ENCODE measurements around the gene FTSJ3. TPM values are rescaled to one million over a fixed set of nuclear protein-coding genes. Genes with fewer than 3 reads are reported as not detected.

The FTSJ3 gene
- total and polyA plus RNA-seq, 2 donors (not counting 1 experiment from before 2014, with no cell fraction given), result 37.8 to 61.8 TPM

GRCh38 chr17:63772801-63773271, 54.6 kb downstream of the FTSJ3 start:
- peak; percentile 25 to 45 for DNase-seq (ENCODE audit: low read depth in 2 of 2)
- no peaks in the 10 kb centered on the region for H3K9me3 ChIP-seq (ENCODE audit: control insufficient read depth, insufficient read depth, low read depth, low read length)
- H2AFZ ChIP-seq (ENCODE audit: low read length), result peak overlapping the region; percentile 73
- peak overlapping the region; percentile 100 for H3K27ac ChIP-seq (ENCODE audit: insufficient read depth, low read length)
- no peaks in the 10 kb centered on the region for H3K4me1 ChIP-seq (ENCODE audit: control insufficient read depth, extremely low read depth, insufficient read depth, low read length)
- peak overlapping the region; percentile 98 for H3K4me2 ChIP-seq (ENCODE audit: extremely low read depth, insufficient read depth, low read length)
- H3K27me3 ChIP-seq (ENCODE audit: control insufficient read depth, insufficient read depth, low read length), result no peaks in the 10 kb centered on the region
- H3K4me3 ChIP-seq (replicated peaks in 1 of 4; ENCODE audit: control extremely low read depth in 1 of 4, insufficient read depth in 1 of 4, low read depth in 3 of 4, low read length in 4 of 4), result peak overlapping the region; percentile 89 to 100 (median 96)
- H3K36me3 ChIP-seq (ENCODE audit: control insufficient read depth, insufficient read depth, low read length), result peaks cover 2% of the 10 kb centered on the region
- H4K20me1 ChIP-seq (ENCODE audit: control insufficient read depth, extremely low read depth, insufficient read depth, low read length), result no peaks in the 10 kb centered on the region
- H3K79me2 ChIP-seq (ENCODE audit: control insufficient read depth, insufficient read depth, low read length), result peaks cover 90% of the 10 kb centered on the region
- peak overlapping the region; percentile 97 for H3K9ac ChIP-seq (ENCODE audit: insufficient read depth, low read length)
- TF ChIP-seq EZH2 (IDR thresholded peaks at IDR 0.05; ENCODE audit: low read length, missing control alignments) (no peak), CTCF (conservative IDR thresholded peaks at IDR 0.05 in 1 of 2, IDR thresholded peaks at IDR 0.05 in 1 of 2; ENCODE audit: low read depth in 1 of 2, low read length in 2 of 2) (no peak)

Other genes with a start within 250 kb of the FTSJ3 start
- 18.7 and 20.3 TPM in 2 replicates for gene TACO1, start 226.8 kb downstream of the FTSJ3 start, total RNA-seq
- 26.9 and 35.1 TPM in 2 replicates for gene TACO1, start 226.8 kb downstream of the FTSJ3 start, polyA plus RNA-seq
- 21.6 and 32.0 TPM in 2 replicates for gene MAP3K3, start 205.2 kb downstream of the FTSJ3 start, total RNA-seq
- 13.8 and 14.3 TPM in 2 replicates for gene MAP3K3, start 205.2 kb downstream of the FTSJ3 start, polyA plus RNA-seq
- 3.1 and 3.3 TPM in 2 replicates for gene LIMD2, start 127.5 kb downstream of the FTSJ3 start, total RNA-seq
- 2.9 TPM in 2 replicates for gene LIMD2, start 127.5 kb downstream of the FTSJ3 start, polyA plus RNA-seq
- gene STRADA, start 85.9 kb downstream of the FTSJ3 start, total RNA-seq, result 14.6 and 22.8 TPM in 2 replicates
- 22.8 and 29.2 TPM in 2 replicates for gene STRADA, start 85.9 kb downstream of the FTSJ3 start, polyA plus RNA-seq
- 64.5 and 65.6 TPM in 2 replicates for gene CCDC47, start 54.1 kb downstream of the FTSJ3 start, total RNA-seq
- gene CCDC47, start 54.1 kb downstream of the FTSJ3 start, polyA plus RNA-seq, result 72.3 and 83.2 TPM in 2 replicates
- 53.4 and 61.8 TPM in 2 replicates for gene DDX42, start 53.5 kb downstream of the FTSJ3 start, total RNA-seq
- gene DDX42, start 53.5 kb downstream of the FTSJ3 start, polyA plus RNA-seq, result 67.0 and 81.5 TPM in 2 replicates
- 61.9 and 66.9 TPM in 2 replicates for gene PSMC5, start 232 bp downstream of the FTSJ3 start, total RNA-seq
- 216 and 276 TPM in 2 replicates for gene PSMC5, start 232 bp downstream of the FTSJ3 start, polyA plus RNA-seq
- gene SMARCD2, start 15.0 kb upstream of the FTSJ3 start, total RNA-seq, result 87.0 and 94.5 TPM in 2 replicates
- gene SMARCD2, start 15.0 kb upstream of the FTSJ3 start, polyA plus RNA-seq, result 51.1 and 57.9 TPM in 2 replicates
- gene CSH2, start 46.0 kb upstream of the FTSJ3 start, total RNA-seq, result not detected in 2 replicates
- not detected in 2 replicates for gene CSH2, start 46.0 kb upstream of the FTSJ3 start, polyA plus RNA-seq
- gene GH2, start 54.3 kb upstream of the FTSJ3 start, total RNA-seq, result not detected in 2 replicates
- not detected in 2 replicates for gene GH2, start 54.3 kb upstream of the FTSJ3 start, polyA plus RNA-seq
- not detected in 2 replicates for gene CSH1, start 68.9 kb upstream of the FTSJ3 start, total RNA-seq
- not detected in 2 replicates for gene CSH1, start 68.9 kb upstream of the FTSJ3 start, polyA plus RNA-seq
- not detected in 2 replicates for gene CSHL1, start 83.6 kb upstream of the FTSJ3 start, total RNA-seq
- gene CSHL1, start 83.6 kb upstream of the FTSJ3 start, polyA plus RNA-seq, result not detected in 2 replicates
- not detected in 2 replicates for gene GH1, start 91.2 kb upstream of the FTSJ3 start, total RNA-seq
- not detected in 2 replicates for gene GH1, start 91.2 kb upstream of the FTSJ3 start, polyA plus RNA-seq
- 0.17 and 0.26 TPM in 2 replicates for gene CD79B, start 104.7 kb upstream of the FTSJ3 start, total RNA-seq
- 0.72 TPM in 1 of 2 replicates, not detected in the other for gene CD79B, start 104.7 kb upstream of the FTSJ3 start, polyA plus RNA-seq
- under 0.01 and 0.83 TPM in 2 replicates for gene SCN4A, start 145.3 kb upstream of the FTSJ3 start, total RNA-seq
- gene SCN4A, start 145.3 kb upstream of the FTSJ3 start, polyA plus RNA-seq, result not detected in 2 replicates
- gene PRR29, start 170.7 kb upstream of the FTSJ3 start, total RNA-seq, result 0.17 and 0.26 TPM in 2 replicates
- gene PRR29, start 170.7 kb upstream of the FTSJ3 start, polyA plus RNA-seq, result 0.02 and 0.19 TPM in 2 replicates
- gene ICAM2, start 193.0 kb upstream of the FTSJ3 start, total RNA-seq, result 2.6 and 3.5 TPM in 2 replicates
- gene ICAM2, start 193.0 kb upstream of the FTSJ3 start, polyA plus RNA-seq, result 0.45 and 1.1 TPM in 2 replicates